Measurements from ENCODE around the gene GRM7.

GRCh38 chr3:7357101-7357500 lies 496.2 kb downstream of the GRM7 start:
- TF ChIP-seq CTCF (IDR thresholded peaks at IDR 0.05) = no peak
- no peak for TF ChIP-seq POLR2A (IDR thresholded peaks at IDR 0.05)
